ENCODE measurements around the gene AGAP1. TPM values are rescaled to one million over a fixed set of nuclear protein-coding genes. Genes with fewer than 3 reads are reported as not detected.

Gene AGAP1
- total RNA-seq, 1 donor from 2014 or later = 46.3 TPM

GRCh38 chr2:235654103-235654813, 160.4 kb downstream of the AGAP1 start:
- Mint-ChIP-seq H3K4me1 (ENCODE audit: unreplicated experiment) (peaks cover 53% of the 10 kb centered on the region), H3K9me3 (no peaks in the 10 kb centered on the region), H3K4me3 (no peak overlapping the region), H3K36me3 (no peaks in the 10 kb centered on the region), H3K27ac (no peak overlapping the region), H3K27me3 (no peaks in the 10 kb centered on the region)
- no peak for DNase-seq (ENCODE audit: extremely low spot score, unreplicated experiment)
- TF ChIP-seq, protein P1, sequence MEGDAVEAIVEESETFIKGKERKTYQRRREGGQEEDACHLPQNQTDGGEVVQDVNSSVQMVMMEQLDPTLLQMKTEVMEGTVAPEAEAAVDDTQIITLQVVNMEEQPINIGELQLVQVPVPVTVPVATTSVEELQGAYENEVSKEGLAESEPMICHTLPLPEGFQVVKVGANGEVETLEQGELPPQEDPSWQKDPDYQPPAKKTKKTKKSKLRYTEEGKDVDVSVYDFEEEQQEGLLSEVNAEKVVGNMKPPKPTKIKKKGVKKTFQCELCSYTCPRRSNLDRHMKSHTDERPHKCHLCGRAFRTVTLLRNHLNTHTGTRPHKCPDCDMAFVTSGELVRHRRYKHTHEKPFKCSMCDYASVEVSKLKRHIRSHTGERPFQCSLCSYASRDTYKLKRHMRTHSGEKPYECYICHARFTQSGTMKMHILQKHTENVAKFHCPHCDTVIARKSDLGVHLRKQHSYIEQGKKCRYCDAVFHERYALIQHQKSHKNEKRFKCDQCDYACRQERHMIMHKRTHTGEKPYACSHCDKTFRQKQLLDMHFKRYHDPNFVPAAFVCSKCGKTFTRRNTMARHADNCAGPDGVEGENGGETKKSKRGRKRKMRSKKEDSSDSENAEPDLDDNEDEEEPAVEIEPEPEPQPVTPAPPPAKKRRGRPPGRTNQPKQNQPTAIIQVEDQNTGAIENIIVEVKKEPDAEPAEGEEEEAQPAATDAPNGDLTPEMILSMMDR (conservative IDR thresholded peaks at IDR 0.05) = no peak

- H3K4me3 Mint-ChIP-seq = peak overlapping the region; percentile 64
- peaks cover 9% of the 10 kb centered on the region for H3K27me3 Mint-ChIP-seq
- DNase-seq (ENCODE audit: extremely low spot score, unreplicated experiment) = no peak
- TF ChIP-seq, protein P1 (conservative IDR thresholded peaks at IDR 0.05) = no peak
- peak overlapping the region; percentile 49 for H3K27ac Mint-ChIP-seq
- H3K4me1 Mint-ChIP-seq (ENCODE audit: unreplicated experiment) = peaks cover 70% of the 10 kb centered on the region
- no peaks in the 10 kb centered on the region for H3K9me3 Mint-ChIP-seq
- H3K36me3 Mint-ChIP-seq = no peaks in the 10 kb centered on the region
Observed at GRCh38 chr2:235658351-235659174, 164.7 kb downstream of the AGAP1 start.

DNA sequence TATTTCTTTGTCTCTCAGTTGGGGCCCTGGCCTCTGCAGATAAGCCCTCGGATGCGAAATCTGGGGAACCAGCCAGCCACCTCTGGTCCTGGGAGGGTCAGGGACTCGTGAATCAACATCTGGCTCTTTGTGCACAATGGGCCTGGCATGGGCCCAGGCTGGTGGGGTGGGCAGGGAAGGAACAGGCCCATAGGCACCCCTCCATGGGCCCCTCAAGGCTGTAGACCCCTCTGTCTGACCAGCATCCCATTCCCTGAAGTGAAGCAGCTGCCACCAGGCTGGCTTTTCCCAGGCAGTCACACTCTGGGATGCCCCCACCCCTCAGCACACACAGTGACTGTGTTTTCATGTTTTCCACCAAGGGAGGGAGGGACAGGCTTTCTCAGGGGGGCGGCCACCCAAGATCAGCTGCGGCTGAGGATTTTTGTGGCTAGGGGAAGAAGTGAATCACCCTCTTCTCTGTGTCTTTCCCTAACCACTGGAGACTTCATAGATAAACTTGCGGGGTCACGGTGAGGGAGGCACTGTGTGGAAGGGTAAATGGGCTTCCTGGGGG, 166.0 kb downstream of the AGAP1 start:
- Mint-ChIP-seq H3K36me3 (no peaks in the 10 kb centered on the region), H3K4me3 (no peak overlapping the region), H3K27me3 (peaks cover 12% of the 10 kb centered on the region), H3K9me3 (no peaks in the 10 kb centered on the region), H3K4me1 (ENCODE audit: unreplicated experiment) (peaks cover 62% of the 10 kb centered on the region), H3K27ac (peak overlapping the region; percentile 50)
- DNase-seq (ENCODE audit: extremely low spot score, unreplicated experiment) = no peak
- TF ChIP-seq, protein P1 (conservative IDR thresholded peaks at IDR 0.05) = no peak

GRCh38 chr2:235660484-235661082, 166.7 kb downstream of the AGAP1 start:
- H3K4me1 Mint-ChIP-seq (ENCODE audit: unreplicated experiment) = peaks cover 55% of the 10 kb centered on the region
- H3K27ac Mint-ChIP-seq = peak overlapping the region; percentile 87
- peaks cover 12% of the 10 kb centered on the region for H3K27me3 Mint-ChIP-seq
- H3K4me3 Mint-ChIP-seq = no peak overlapping the region
- H3K36me3 Mint-ChIP-seq = no peaks in the 10 kb centered on the region
- DNase-seq (ENCODE audit: extremely low spot score, unreplicated experiment) = no peak
- TF ChIP-seq, protein P1 (conservative IDR thresholded peaks at IDR 0.05) = no peak
- H3K9me3 Mint-ChIP-seq = no peaks in the 10 kb centered on the region

DNA sequence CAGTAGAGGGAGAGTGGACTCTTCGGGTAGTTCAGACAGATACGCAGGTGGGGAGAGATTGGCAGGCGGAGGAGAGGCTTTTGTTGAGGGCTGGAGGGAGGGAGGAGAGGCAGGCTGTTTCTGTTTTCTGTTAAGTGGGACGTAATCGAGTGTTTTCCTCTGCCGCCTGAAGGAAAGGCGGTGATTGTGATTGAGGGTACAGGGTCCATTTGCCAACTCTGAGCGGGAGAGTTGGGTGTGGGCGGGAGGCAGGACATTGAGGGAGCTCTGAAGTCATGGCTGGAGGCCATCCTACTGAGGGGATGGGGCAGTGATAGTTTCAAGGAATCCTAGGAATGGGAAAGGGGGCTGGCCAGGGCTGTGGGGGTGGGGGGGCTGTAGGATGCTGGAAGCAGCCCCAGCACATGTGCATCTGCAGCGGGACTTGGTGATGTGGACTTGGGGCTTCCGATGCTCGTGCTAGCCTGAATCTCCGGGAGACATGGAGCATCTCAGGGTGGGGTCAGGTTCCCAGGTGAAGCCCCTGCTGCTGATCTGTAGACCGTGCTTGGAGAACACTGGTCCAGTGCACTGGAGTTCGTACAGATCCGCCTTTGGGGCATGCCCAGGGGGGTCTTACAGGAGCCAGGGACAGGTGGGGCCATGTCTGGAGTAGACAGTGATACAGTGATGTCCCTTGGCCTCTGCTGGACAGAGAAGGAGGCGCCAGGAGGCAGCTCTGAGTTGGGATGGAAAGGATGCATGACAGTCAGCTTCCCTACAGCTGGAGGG, 167.5 kb downstream of the AGAP1 start:
- no peak overlapping the region for H3K4me3 Mint-ChIP-seq
- DNase-seq (ENCODE audit: extremely low spot score, unreplicated experiment) = no peak
- peaks cover 12% of the 10 kb centered on the region for H3K27me3 Mint-ChIP-seq
- H3K36me3 Mint-ChIP-seq = no peaks in the 10 kb centered on the region
- H3K9me3 Mint-ChIP-seq = no peaks in the 10 kb centered on the region
- TF ChIP-seq, protein P1 (conservative IDR thresholded peaks at IDR 0.05) = no peak
- H3K27ac Mint-ChIP-seq = peak overlapping the region; percentile 87
- peaks cover 55% of the 10 kb centered on the region for H3K4me1 Mint-ChIP-seq (ENCODE audit: unreplicated experiment)

Data from type B pancreatic cell (in vitro differentiated cells).